ENCODE data around the gene BLZF1.

DNA sequence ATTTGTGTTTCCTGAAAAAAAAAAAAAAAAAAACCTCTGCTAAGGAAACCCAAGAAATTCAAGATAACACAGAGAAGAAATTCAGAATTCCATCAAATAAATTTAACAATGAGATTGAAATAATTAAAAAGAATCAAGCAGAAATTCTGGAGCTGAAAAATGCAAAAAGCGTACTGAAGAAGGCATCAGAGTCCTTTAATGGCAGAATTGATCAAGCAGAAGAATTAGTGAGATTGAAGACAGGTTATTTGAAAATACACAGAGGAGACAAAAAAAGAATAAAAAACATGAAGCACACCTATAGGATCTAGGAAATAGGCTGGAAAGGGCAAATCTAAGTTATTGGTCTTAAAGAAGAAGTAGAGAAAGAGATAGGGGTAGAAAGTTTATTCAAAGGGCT lies 38.6 kb upstream of the BLZF1 start:
- TF ChIP-seq, protein P1, sequence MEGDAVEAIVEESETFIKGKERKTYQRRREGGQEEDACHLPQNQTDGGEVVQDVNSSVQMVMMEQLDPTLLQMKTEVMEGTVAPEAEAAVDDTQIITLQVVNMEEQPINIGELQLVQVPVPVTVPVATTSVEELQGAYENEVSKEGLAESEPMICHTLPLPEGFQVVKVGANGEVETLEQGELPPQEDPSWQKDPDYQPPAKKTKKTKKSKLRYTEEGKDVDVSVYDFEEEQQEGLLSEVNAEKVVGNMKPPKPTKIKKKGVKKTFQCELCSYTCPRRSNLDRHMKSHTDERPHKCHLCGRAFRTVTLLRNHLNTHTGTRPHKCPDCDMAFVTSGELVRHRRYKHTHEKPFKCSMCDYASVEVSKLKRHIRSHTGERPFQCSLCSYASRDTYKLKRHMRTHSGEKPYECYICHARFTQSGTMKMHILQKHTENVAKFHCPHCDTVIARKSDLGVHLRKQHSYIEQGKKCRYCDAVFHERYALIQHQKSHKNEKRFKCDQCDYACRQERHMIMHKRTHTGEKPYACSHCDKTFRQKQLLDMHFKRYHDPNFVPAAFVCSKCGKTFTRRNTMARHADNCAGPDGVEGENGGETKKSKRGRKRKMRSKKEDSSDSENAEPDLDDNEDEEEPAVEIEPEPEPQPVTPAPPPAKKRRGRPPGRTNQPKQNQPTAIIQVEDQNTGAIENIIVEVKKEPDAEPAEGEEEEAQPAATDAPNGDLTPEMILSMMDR (IDR thresholded peaks at IDR 0.05), result no peak
- TF ChIP-seq EP300 (IDR thresholded peaks at IDR 0.05), result no peak
- no peak for TF ChIP-seq POLR2AphosphoS5 (IDR thresholded peaks at IDR 0.05)
- no peak for TF ChIP-seq POLR2A (IDR thresholded peaks at IDR 0.05)

Measured in upper lobe of left lung (tissue), 4 donors.